ENCODE measurements around the gene CCR9. TPM values are rescaled to one million over a fixed set of nuclear protein-coding genes. Genes with fewer than 3 reads are reported as not detected.

Gene CCR9
- total and polyA plus RNA-seq, 7 experiments from 2014 or later, result 0.31 to 0.66 (median 0.48) TPM; not detected in 1

DNA sequence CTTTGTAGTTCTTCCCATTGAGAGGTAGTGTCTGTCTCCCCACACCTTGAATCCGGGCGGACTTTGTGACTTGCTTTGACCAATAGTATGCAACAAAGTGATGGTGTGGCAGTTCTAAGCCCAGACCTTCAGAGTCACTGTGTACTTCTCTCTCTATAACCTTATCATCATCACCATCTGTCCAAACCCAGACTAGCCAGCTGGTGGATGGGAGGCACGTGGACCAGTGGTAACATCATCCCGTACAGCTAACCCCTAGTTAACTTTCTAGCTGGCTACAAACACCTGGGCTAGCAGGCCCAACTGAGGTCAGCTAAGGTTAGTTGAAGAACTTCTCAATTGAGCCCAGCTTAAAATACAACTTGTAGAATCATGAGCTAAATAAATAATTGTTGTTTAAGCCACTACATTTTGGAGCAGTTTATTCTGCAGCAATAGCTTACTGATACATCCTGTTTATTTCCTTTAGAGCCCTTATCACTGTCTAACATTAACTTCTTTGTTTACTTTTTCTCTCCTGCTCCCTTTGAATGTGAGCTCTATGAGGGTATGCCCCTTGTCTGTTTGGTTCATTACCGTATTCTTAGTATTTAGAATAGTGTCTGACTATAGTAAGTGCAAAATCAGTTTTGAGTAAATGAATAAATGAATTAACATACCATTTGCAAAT, 11.5 kb upstream of the CCR9 start:
- H3K9me3 Mint-ChIP-seq, result peaks cover 0 to 12% (median 6%) of the 10 kb centered on the region in 11 donors
- H3K4me3 Mint-ChIP-seq, result no peak overlapping the region
- DNase-seq (no peak), ATAC-seq (no peak)
- H3K27me3 ChIP-seq (ENCODE audit: control insufficient read depth in 2 of 2, insufficient read depth in 2 of 2, low read length in 2 of 2), result no peaks in the 10 kb centered on the region
- no peaks in the 10 kb centered on the region for H3K36me3 ChIP-seq (ENCODE audit: control insufficient read depth in 2 of 3, insufficient read depth in 3 of 3, low read length in 3 of 3)
- H3K27me3 Mint-ChIP-seq, result peaks cover 0 to 68% (median 0%) of the 10 kb centered on the region in 5 donors
- no peaks in the 10 kb centered on the region for H3K9me3 ChIP-seq (ENCODE audit: control insufficient read depth in 2 of 3, low read length in 3 of 3)
- no peak overlapping the region for H3K4me3 ChIP-seq (ENCODE audit: low read length)
- H3K36me3 Mint-ChIP-seq, result peaks cover 0 to 7% (median 4%) of the 10 kb centered on the region in 5 donors
- peaks cover 14 to 16% of the 10 kb centered on the region in 2 donors for H3K4me1 ChIP-seq (ENCODE audit: control insufficient read depth in 2 of 2, insufficient read depth in 2 of 2, low read length in 2 of 2)
- ChIA-PET CTCF (no interaction called here), POLR2A (interaction anchor here (0.6 to 1.3 kb wide), 2 partner anchors 13 to 44 kb away, joined by 3 to 5 read pairs; no protein-coding TSS in a partner anchor)
- intact Hi-C loops (cut with micrococcal nuclease), result loop anchor here in 1 of 2 donors (5.0 kb wide), 1 partner anchor 48 kb away; no protein-coding TSS in a partner anchor
- no peak overlapping the region for H3K27ac ChIP-seq (ENCODE audit: low read depth, low read length)
- H3K4me1 Mint-ChIP-seq, result peaks cover 8 to 46% (median 30%) of the 10 kb centered on the region in 7 donors
- no peak overlapping the region for H3K27ac Mint-ChIP-seq

DNA sequence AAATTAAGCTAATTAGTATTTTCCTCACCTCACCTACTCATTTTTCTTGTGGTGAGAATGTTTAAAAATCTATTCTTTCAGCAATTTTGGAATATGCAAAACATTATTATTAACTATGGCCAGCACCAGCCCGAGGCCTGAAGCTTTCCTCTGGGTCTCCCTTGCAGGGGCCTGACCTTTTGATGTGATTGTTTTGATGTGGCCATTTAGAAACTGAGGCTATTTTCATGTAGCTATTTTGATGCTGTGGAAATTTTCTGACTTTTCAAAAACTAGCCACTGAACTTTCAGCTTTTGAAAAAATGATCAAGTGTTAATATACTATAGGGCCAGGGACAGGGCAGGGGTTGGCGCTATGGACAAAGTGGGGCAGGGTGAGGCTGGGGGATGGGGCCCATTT, 8.2 kb upstream of the CCR9 start:
- Mint-ChIP-seq H3K36me3 (peaks cover 0 to 7% (median 4%) of the 10 kb centered on the region in 5 donors), H3K27me3 (peaks cover 0 to 55% (median 0%) of the 10 kb centered on the region in 5 donors), H3K27ac (no peak overlapping the region), H3K9me3 (peaks cover 0 to 8% (median 6%) of the 10 kb centered on the region in 11 donors), H3K4me1 (peaks cover 13 to 30% (median 26%) of the 10 kb centered on the region in 7 donors), H3K4me3 (no peak overlapping the region)
- intact Hi-C loops (cut with micrococcal nuclease), result no loop called here
- Histone ChIP-seq H3K4me3 (ENCODE audit: low read length) (no peak overlapping the region), H3K36me3 (ENCODE audit: control insufficient read depth in 2 of 3, insufficient read depth in 3 of 3, low read length in 3 of 3) (no peaks in the 10 kb centered on the region), H3K9me3 (ENCODE audit: control insufficient read depth in 2 of 3, low read length in 3 of 3) (no peaks in the 10 kb centered on the region), H3K27me3 (ENCODE audit: control insufficient read depth in 2 of 2, insufficient read depth in 2 of 2, low read length in 2 of 2) (no peaks in the 10 kb centered on the region), H3K27ac (ENCODE audit: low read depth, low read length) (no peak overlapping the region), H3K4me1 (ENCODE audit: control insufficient read depth in 2 of 2, insufficient read depth in 2 of 2, low read length in 2 of 2) (peaks cover 16 to 17% of the 10 kb centered on the region in 2 donors)
- ChIA-PET POLR2A (no interaction called here), CTCF (no interaction called here)
- DNase-seq (no peak), ATAC-seq (no peak)

DNA sequence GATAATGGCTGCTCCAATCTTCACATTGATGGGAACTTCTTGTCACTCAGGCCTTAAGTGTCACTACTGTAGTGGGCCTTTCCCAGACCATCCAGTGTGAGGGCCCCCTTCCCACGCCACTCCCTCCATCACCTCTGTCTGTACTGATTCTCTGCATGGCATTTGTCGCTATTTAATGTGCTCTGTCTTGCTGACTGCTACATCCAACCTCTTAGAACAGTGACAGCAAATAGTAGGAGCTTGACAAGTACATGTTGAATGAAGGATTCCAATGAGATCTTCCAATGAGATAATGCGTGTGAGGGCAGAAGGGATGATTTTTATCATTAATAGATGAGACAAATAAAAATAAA, 5.6 kb upstream of the CCR9 start:
- H3K27me3 Mint-ChIP-seq, result peaks cover 0 to 49% (median 0%) of the 10 kb centered on the region in 5 donors
- intact Hi-C loops (cut with micrococcal nuclease), result no loop called here
- Histone ChIP-seq H3K4me3 (ENCODE audit: low read length) (no peak overlapping the region), H3K27ac (ENCODE audit: low read depth, low read length) (no peak overlapping the region), H3K36me3 (ENCODE audit: control insufficient read depth in 2 of 3, insufficient read depth in 3 of 3, low read length in 3 of 3) (no peaks in the 10 kb centered on the region), H3K4me1 (ENCODE audit: control insufficient read depth in 2 of 2, insufficient read depth in 2 of 2, low read length in 2 of 2) (peaks cover 16 to 17% of the 10 kb centered on the region in 2 donors), H3K27me3 (ENCODE audit: control insufficient read depth in 2 of 2, insufficient read depth in 2 of 2, low read length in 2 of 2) (no peaks in the 10 kb centered on the region), H3K9me3 (ENCODE audit: control insufficient read depth in 2 of 3, low read length in 3 of 3) (no peaks in the 10 kb centered on the region)
- CTCF ChIA-PET, result interaction anchor here (1.2 kb wide), 1 partner anchor 49 kb away, joined by 3 read pairs; no protein-coding TSS in a partner anchor
- peaks cover 0 to 1% (median 0%) of the 10 kb centered on the region in 5 donors for H3K36me3 Mint-ChIP-seq
- DNase-seq (no peak), ATAC-seq (no peak)
- H3K4me1 Mint-ChIP-seq, result peaks cover 13 to 23% (median 21%) of the 10 kb centered on the region in 7 donors
- H3K27ac Mint-ChIP-seq, result peak overlapping the region in 3 of 9 donors; percentile 5 to 24 (median 17)
- POLR2A ChIA-PET, result interaction anchor here (0.6 kb wide), 1 partner anchor 10 kb away, joined by 3 read pairs; no protein-coding TSS in a partner anchor
- H3K9me3 Mint-ChIP-seq, result no peaks in the 10 kb centered on the region
- H3K4me3 Mint-ChIP-seq, result peak overlapping the region in 1 of 10 donors; percentile 6

GRCh38 chr3:45881078-45882022, 5.0 kb upstream of the CCR9 start:
- Histone ChIP-seq H3K4me1 (ENCODE audit: control insufficient read depth in 2 of 2, insufficient read depth in 2 of 2, low read length in 2 of 2) (peaks cover 16 to 17% of the 10 kb centered on the region in 2 donors), H3K9me3 (ENCODE audit: control insufficient read depth in 2 of 3, low read length in 3 of 3) (no peaks in the 10 kb centered on the region), H3K4me3 (ENCODE audit: low read length) (no peak overlapping the region), H3K27ac (ENCODE audit: low read depth, low read length) (no peak overlapping the region), H3K36me3 (ENCODE audit: control insufficient read depth in 2 of 3, insufficient read depth in 3 of 3, low read length in 3 of 3) (no peaks in the 10 kb centered on the region), H3K27me3 (ENCODE audit: control insufficient read depth in 2 of 2, insufficient read depth in 2 of 2, low read length in 2 of 2) (no peaks in the 10 kb centered on the region)
- CTCF ChIA-PET, result interaction anchor here (1.2 to 1.4 kb wide), 2 partner anchors 27 to 48 kb away, joined by 3 read pairs; no protein-coding TSS in a partner anchor
- intact Hi-C loops (cut with micrococcal nuclease), result no loop called here
- peaks cover 13 to 25% (median 23%) of the 10 kb centered on the region in 7 donors for H3K4me1 Mint-ChIP-seq
- DNase-seq (no peak), ATAC-seq (peak; percentile 83)
- peaks cover 0 to 1% (median 0%) of the 10 kb centered on the region in 5 donors for H3K36me3 Mint-ChIP-seq
- peak overlapping the region in 3 of 10 donors; percentile 4 to 9 (median 6) for H3K4me3 Mint-ChIP-seq
- H3K9me3 Mint-ChIP-seq, result no peaks in the 10 kb centered on the region
- peak overlapping the region in 2 of 9 donors; percentile 17 to 24 for H3K27ac Mint-ChIP-seq
- H3K27me3 Mint-ChIP-seq, result peaks cover 0 to 49% (median 0%) of the 10 kb centered on the region in 5 donors
- POLR2A ChIA-PET, result interaction anchor here (0.6 kb wide), 1 partner anchor 10 kb away, joined by 3 read pairs; no protein-coding TSS in a partner anchor

- H3K36me3 Mint-ChIP-seq, result peaks cover 0 to 1% (median 0%) of the 10 kb centered on the region in 5 donors
- peaks cover 16 to 17% of the 10 kb centered on the region in 2 donors for H3K4me1 ChIP-seq (ENCODE audit: control insufficient read depth in 2 of 2, insufficient read depth in 2 of 2, low read length in 2 of 2)
- CTCF ChIA-PET, result no interaction called here
- H3K27ac Mint-ChIP-seq, result no peak overlapping the region
- POLR2A ChIA-PET, result no interaction called here
- DNase-seq, result no peak
- intact Hi-C loops (cut with micrococcal nuclease), result no loop called here
- ATAC-seq, result no peak
- no peaks in the 10 kb centered on the region for H3K36me3 ChIP-seq (ENCODE audit: control insufficient read depth in 2 of 3, insufficient read depth in 3 of 3, low read length in 3 of 3)
- no peak overlapping the region for H3K27ac ChIP-seq (ENCODE audit: low read depth, low read length)
- no peaks in the 10 kb centered on the region for H3K9me3 ChIP-seq (ENCODE audit: control insufficient read depth in 2 of 3, low read length in 3 of 3)
- peaks cover 0 to 45% (median 0%) of the 10 kb centered on the region in 5 donors for H3K27me3 Mint-ChIP-seq
- no peaks in the 10 kb centered on the region for H3K27me3 ChIP-seq (ENCODE audit: control insufficient read depth in 2 of 2, insufficient read depth in 2 of 2, low read length in 2 of 2)
- no peak overlapping the region for H3K4me3 ChIP-seq (ENCODE audit: low read length)
- H3K9me3 Mint-ChIP-seq, result no peaks in the 10 kb centered on the region
- H3K4me1 Mint-ChIP-seq, result peaks cover 15 to 44% (median 22%) of the 10 kb centered on the region in 7 donors
- no peak overlapping the region for H3K4me3 Mint-ChIP-seq
Measured at GRCh38 chr3:45884368-45885201, 1.8 kb upstream of the CCR9 start.

DNA sequence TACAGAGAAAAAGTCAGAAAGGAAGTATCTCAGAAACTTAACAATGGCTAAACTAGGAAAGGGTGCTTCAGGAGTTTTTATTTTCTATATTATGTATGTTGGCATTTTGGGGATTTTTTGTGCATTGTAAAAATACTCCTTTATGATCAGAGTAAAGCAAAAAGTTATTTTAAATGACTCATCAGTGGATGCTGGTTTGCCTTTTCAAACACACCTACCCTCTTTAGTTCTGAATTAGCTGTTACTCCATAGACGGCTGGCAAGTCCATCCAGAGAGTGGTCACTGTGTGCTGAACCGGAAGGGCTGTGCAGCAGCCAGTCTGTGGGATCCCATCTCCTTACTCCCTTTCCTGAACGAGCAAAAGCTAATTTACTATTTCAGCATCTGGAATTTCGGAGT, 942 bp downstream of the CCR9 start:
- Mint-ChIP-seq H3K36me3 (peaks cover 0 to 4% (median 0%) of the 10 kb centered on the region in 5 donors), H3K27ac (peak overlapping the region in 2 of 9 donors; percentile 15 to 37), H3K4me1 (peaks cover 6 to 55% (median 25%) of the 10 kb centered on the region in 7 donors), H3K27me3 (peaks cover 0 to 58% (median 3%) of the 10 kb centered on the region in 5 donors), H3K9me3 (peaks cover 0 to 2% (median 0%) of the 10 kb centered on the region in 11 donors), H3K4me3 (peak overlapping the region in 1 of 10 donors; percentile 15)
- ATAC-seq, result no peak
- Histone ChIP-seq H3K36me3 (ENCODE audit: control insufficient read depth in 2 of 3, insufficient read depth in 3 of 3, low read length in 3 of 3) (no peaks in the 10 kb centered on the region), H3K9me3 (ENCODE audit: control insufficient read depth in 2 of 3, low read length in 3 of 3) (no peaks in the 10 kb centered on the region), H3K27me3 (ENCODE audit: control insufficient read depth in 2 of 2, insufficient read depth in 2 of 2, low read length in 2 of 2) (no peaks in the 10 kb centered on the region), H3K4me1 (ENCODE audit: control insufficient read depth in 2 of 2, insufficient read depth in 2 of 2, low read length in 2 of 2) (peaks cover 0 to 7% of the 10 kb centered on the region in 2 donors), H3K27ac (ENCODE audit: low read depth, low read length) (no peak overlapping the region), H3K4me3 (ENCODE audit: low read length) (no peak overlapping the region)
- no peak for DNase-seq
- ChIA-PET POLR2A (interaction anchor here (0.6 to 1.0 kb wide), 2 partner anchors 13 to 17 kb away, joined by 3 read pairs; no protein-coding TSS in a partner anchor), CTCF (no interaction called here)
- intact Hi-C loops (cut with micrococcal nuclease), result no loop called here

Data from naive thymus-derived CD4-positive, alpha-beta T cell (primary cell).